Glutamatergic neuron (in vitro differentiated cells): ENCODE measurements around the gene MICB. TPM values are rescaled to one million over a fixed set of nuclear protein-coding genes. Genes with fewer than 3 reads are reported as not detected.

Experiments used
- DNase-seq: peaks from one replicate; pipeline ENCODE4 v3.0.0; 2022
- H3K27ac Mint-ChIP-seq: one replicate; pipeline ENCODE4 v1.8.0; 2020; ENCODE audit warnings: mild to moderate bottlenecking, mixed read lengths, inconsistent platforms; ENCODE audit not compliant: unreplicated experiment
- H3K27me3 Mint-ChIP-seq: one replicate; pipeline ENCODE4 v1.8.0; 2020; ENCODE audit warnings: mild to moderate bottlenecking, moderate library complexity, mixed read lengths, inconsistent platforms; ENCODE audit not compliant: unreplicated experiment
- H3K36me3 Mint-ChIP-seq: one replicate; pipeline ENCODE4 v1.8.0; 2020; ENCODE audit warnings: mild to moderate bottlenecking, mixed read lengths, inconsistent platforms; ENCODE audit not compliant: unreplicated experiment
- H3K4me1 Mint-ChIP-seq: one replicate; pipeline ENCODE4 v1.8.0; 2020; ENCODE audit warnings: mild to moderate bottlenecking, low read depth, mixed read lengths, inconsistent platforms; ENCODE audit not compliant: unreplicated experiment
- H3K4me3 Mint-ChIP-seq: one replicate; pipeline ENCODE4 v1.8.0; 2020; ENCODE audit warnings: mild to moderate bottlenecking, mixed read lengths, inconsistent platforms; ENCODE audit not compliant: unreplicated experiment
- H3K9me3 Mint-ChIP-seq: one replicate; pipeline ENCODE4 v1.8.0; 2020; ENCODE audit warnings: mild to moderate bottlenecking, moderate library complexity, mixed read lengths, inconsistent platforms; ENCODE audit not compliant: unreplicated experiment
- CTCF ChIP-seq: fragments of 200-600 bp; sonication (generic); IDR thresholded peaks from one replicate; pipeline ENCODE4 v1.5.0; 2021; ENCODE audit not compliant: partially characterized antibody, unreplicated experiment
- total RNA-seq: library from RNA; stranded (reverse); fragmentation: NEBNext Ultra II Directional; extraction: Animal tissue kit (Norgen Biotek cat#: 25700); gene quantifications from one replicate; pipeline ENCODE4 v1.2.1, GENCODE V29; 2021; ENCODE audit not compliant: unreplicated experiment

MICB gene
- total RNA-seq, 1 donor from 2014 or later, result 3.6 TPM

- Mint-ChIP-seq H3K27ac (no peak overlapping the region), H3K4me1 (peaks cover 4% of the 10 kb centered on the region), H3K9me3 (peaks cover 6% of the 10 kb centered on the region), H3K4me3 (peak overlapping the region; percentile 5), H3K27me3 (peaks cover 3% of the 10 kb centered on the region), H3K36me3 (peaks cover 4% of the 10 kb centered on the region)
- DNase-seq, result no peak
- TF ChIP-seq CTCF, result no peak
These were observed 62.2 kb downstream of the MICB start for GRCh38 chr6:31559958-31560696.

GRCh38 chr6:31560697-31561058 lies 62.7 kb downstream of the MICB start:
- DNase-seq, result no peak
- H3K9me3 Mint-ChIP-seq, result peaks cover 6% of the 10 kb centered on the region
- H3K36me3 Mint-ChIP-seq, result peaks cover 4% of the 10 kb centered on the region
- TF ChIP-seq CTCF, result no peak
- H3K27ac Mint-ChIP-seq, result no peak overlapping the region
- no peak overlapping the region for H3K4me3 Mint-ChIP-seq
- H3K4me1 Mint-ChIP-seq, result peaks cover 4% of the 10 kb centered on the region
- peaks cover 3% of the 10 kb centered on the region for H3K27me3 Mint-ChIP-seq

Other genes starting within 250 kb of the MICB start
- 13.7 TPM for gene HLA-C, start 226.1 kb upstream of the MICB start, total RNA-seq
- 11.4 TPM for gene HLA-B, start 141.0 kb upstream of the MICB start, total RNA-seq
- 0.42 TPM for gene MICA, start 94.5 kb upstream of the MICB start, total RNA-seq
- not detected for gene MCCD1, start 30.8 kb downstream of the MICB start, total RNA-seq
- gene DDX39B, start 43.9 kb downstream of the MICB start, total RNA-seq, result 526 TPM
- gene ATP6V1G2, start 48.5 kb downstream of the MICB start, total RNA-seq, result 95.6 TPM
- gene NFKBIL1, start 49.5 kb downstream of the MICB start, total RNA-seq, result 29.8 TPM
- gene LTA, start 74.1 kb downstream of the MICB start, total RNA-seq, result not detected
- gene TNF, start 77.4 kb downstream of the MICB start, total RNA-seq, result not detected
- gene LTB, start 84.3 kb downstream of the MICB start, total RNA-seq, result not detected
- gene LST1, start 88.1 kb downstream of the MICB start, total RNA-seq, result not detected
- not detected for gene NCR3, start 94.9 kb downstream of the MICB start, total RNA-seq
- gene AIF1, start 117.1 kb downstream of the MICB start, total RNA-seq, result not detected
- gene PRRC2A, start 122.6 kb downstream of the MICB start, total RNA-seq, result 303 TPM
- gene BAG6, start 154.5 kb downstream of the MICB start, total RNA-seq, result 804 TPM
- 1.5 TPM for gene APOM, start 157.7 kb downstream of the MICB start, total RNA-seq
- gene C6orf47, start 162.6 kb downstream of the MICB start, total RNA-seq, result 28.8 TPM
- 30.1 TPM for gene GPANK1, start 166.9 kb downstream of the MICB start, total RNA-seq
- 214 TPM for gene CSNK2B, start 167.9 kb downstream of the MICB start, total RNA-seq
- 43.1 TPM for gene LY6G5B, start 171.8 kb downstream of the MICB start, total RNA-seq
- gene LY6G5C, start 182.9 kb downstream of the MICB start, total RNA-seq, result 13.8 TPM
- 120 TPM for gene ABHD16A, start 205.2 kb downstream of the MICB start, total RNA-seq
- gene LY6G6F, start 208.7 kb downstream of the MICB start, total RNA-seq, result not detected
- gene LY6G6D, start 217.2 kb downstream of the MICB start, total RNA-seq, result not detected
- 1.8 TPM for gene LY6G6C, start 223.6 kb downstream of the MICB start, total RNA-seq
- gene MPIG6B, start 225.2 kb downstream of the MICB start, total RNA-seq, result not detected
- 266 TPM for gene DDAH2, start 231.2 kb downstream of the MICB start, total RNA-seq
- gene CLIC1, start 238.4 kb downstream of the MICB start, total RNA-seq, result 310 TPM
- 25.7 TPM for gene MSH5, start 241.9 kb downstream of the MICB start, total RNA-seq